Measurements from ENCODE around the gene AK8. TPM values are rescaled to one million over a fixed set of nuclear protein-coding genes. Genes with fewer than 3 reads are reported as not detected.

Gene AK8
- total RNA-seq, 1 experiment from 2014 or later, result 2.5 TPM

- BruUV-seq (replicated peaks), result no TSS peak
- Histone ChIP-seq H3K79me2 (ENCODE audit: insufficient read depth, low read length) (no peaks in the 10 kb centered on the region), H3K9me3 (ENCODE audit: control insufficient read depth in 1 of 2, insufficient read depth in 1 of 2, low read depth in 1 of 2, low read length in 2 of 2) (peaks cover 0 to 3% of the 10 kb centered on the region in 2 experiments; a peak in 1 of 4 replicates), H3K4me1 (ENCODE audit: control insufficient read depth in 1 of 2, insufficient read depth in 2 of 2, low read length in 2 of 2) (no peaks in the 10 kb centered on the region), H3K4me2 (ENCODE audit: low read length) (no peak overlapping the region), H3K9me2 (ENCODE audit: insufficient read depth) (no peaks in the 10 kb centered on the region), H3K27ac (ENCODE audit: low read depth, low read length) (no peak overlapping the region), H2AFZ (ENCODE audit: low read depth, low read length, poor library complexity, severe bottlenecking) (no peak overlapping the region), H3K4me3 (replicated peaks in 1 of 2; ENCODE audit: low read depth in 1 of 2, low read length in 2 of 2) (no peak overlapping the region), H3K27me3 (ENCODE audit: insufficient read depth, low read length) (no peaks in the 10 kb centered on the region), H3K9ac (ENCODE audit: low read length) (no peak overlapping the region), H4K20me1 (ENCODE audit: insufficient read depth) (no peaks in the 10 kb centered on the region), H3K36me3 (ENCODE audit: control insufficient read depth in 1 of 2, insufficient read depth in 2 of 2, low read length in 2 of 2) (no peaks in the 10 kb centered on the region)
- DNase-seq (ENCODE audit: low read depth, low spot score) (no peak), ATAC-seq (no peak)
- POLR2A ChIA-PET, result no interaction called here
- TF ChIP-seq SRF (IDR thresholded peaks at IDR 0.05; ENCODE audit: low read depth) (no peak), TCF7L2 (IDR thresholded peaks at IDR 0.05; ENCODE audit: borderline replicate concordance, extremely low read depth, insufficient read depth, insufficient read length) (no peak), RAD21 (IDR thresholded peaks at IDR 0.05; ENCODE audit: low read depth) (no peak), SIN3A (IDR thresholded peaks at IDR 0.05; ENCODE audit: low read depth) (no peak), POLR2A (IDR thresholded peaks at IDR 0.05; ENCODE audit: borderline replicate concordance, extremely low read depth, insufficient read depth, insufficient read length) (no peak), ELF1 (IDR thresholded peaks at IDR 0.05; ENCODE audit: borderline replicate concordance, low read depth) (no peak), ATF3 (IDR thresholded peaks at IDR 0.05) (no peak), EZH2 (IDR thresholded peaks at IDR 0.05) (no peak), SP1 (IDR thresholded peaks at IDR 0.05; ENCODE audit: low read depth) (no peak), CBX3 (IDR thresholded peaks at IDR 0.05; ENCODE audit: low read depth) (no peak), ZNF274 (IDR thresholded peaks at IDR 0.05; ENCODE audit: low read depth, low read length) (no peak)
- TF ChIP-seq, protein P1, sequence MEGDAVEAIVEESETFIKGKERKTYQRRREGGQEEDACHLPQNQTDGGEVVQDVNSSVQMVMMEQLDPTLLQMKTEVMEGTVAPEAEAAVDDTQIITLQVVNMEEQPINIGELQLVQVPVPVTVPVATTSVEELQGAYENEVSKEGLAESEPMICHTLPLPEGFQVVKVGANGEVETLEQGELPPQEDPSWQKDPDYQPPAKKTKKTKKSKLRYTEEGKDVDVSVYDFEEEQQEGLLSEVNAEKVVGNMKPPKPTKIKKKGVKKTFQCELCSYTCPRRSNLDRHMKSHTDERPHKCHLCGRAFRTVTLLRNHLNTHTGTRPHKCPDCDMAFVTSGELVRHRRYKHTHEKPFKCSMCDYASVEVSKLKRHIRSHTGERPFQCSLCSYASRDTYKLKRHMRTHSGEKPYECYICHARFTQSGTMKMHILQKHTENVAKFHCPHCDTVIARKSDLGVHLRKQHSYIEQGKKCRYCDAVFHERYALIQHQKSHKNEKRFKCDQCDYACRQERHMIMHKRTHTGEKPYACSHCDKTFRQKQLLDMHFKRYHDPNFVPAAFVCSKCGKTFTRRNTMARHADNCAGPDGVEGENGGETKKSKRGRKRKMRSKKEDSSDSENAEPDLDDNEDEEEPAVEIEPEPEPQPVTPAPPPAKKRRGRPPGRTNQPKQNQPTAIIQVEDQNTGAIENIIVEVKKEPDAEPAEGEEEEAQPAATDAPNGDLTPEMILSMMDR (IDR thresholded peaks at IDR 0.05 in 2 of 3, conservative IDR thresholded peaks at IDR 0.05 in 1 of 3; ENCODE audit: borderline replicate concordance in 1 of 3, insufficient read depth in 1 of 3, low read depth in 2 of 3, low read length in 2 of 3), result no peak
- intact Hi-C loops (cut with micrococcal nuclease), result no loop called here
- RAD21 ChIA-PET (ENCODE audit: low non-redundant PET in 1 of 2, low total read pairs in 2 of 2, uncharacterized antibody in 2 of 2, unreplicated experiment in 2 of 2), result no interaction called here
- CTCF ChIA-PET, result no interaction called here
These were observed 102.4 kb downstream of the AK8 start for GRCh38 chr9:132775720-132776119.
